ENCODE results near the gene SHROOM1. TPM values are rescaled to one million over a fixed set of nuclear protein-coding genes. Genes with fewer than 3 reads are reported as not detected.

SHROOM1 gene
- total and polyA plus RNA-seq, 8 donors, result 8.1 to 20.6 (median 10.0) TPM

GRCh38 chr5:132850066-132850465 lies 19.6 kb upstream of the SHROOM1 start:
- Histone ChIP-seq H3K27ac (no peak overlapping the region), H3K36me3 (no peaks in the 10 kb centered on the region), H3K4me3 (no peak overlapping the region), H3K4me1 (peaks cover 0 to 4% of the 10 kb centered on the region in 2 donors), H3K27me3 (no peaks in the 10 kb centered on the region), H3K9me3 (no peaks in the 10 kb centered on the region)
- no peak for ATAC-seq
- no peak for DNase-seq
- no peak for TF ChIP-seq CTCF (IDR thresholded peaks at IDR 0.05)
- intact Hi-C loops (cut with DNase I), result no loop called here

- ATAC-seq (no peak), DNase-seq (no peak)
- Histone ChIP-seq H3K27ac (no peak overlapping the region), H3K36me3 (no peaks in the 10 kb centered on the region), H3K9me3 (no peaks in the 10 kb centered on the region), H3K27me3 (no peaks in the 10 kb centered on the region), H3K4me1 (peaks cover 0 to 4% of the 10 kb centered on the region in 2 donors), H3K4me3 (no peak overlapping the region)
- intact Hi-C loops (cut with DNase I), result no loop called here
- TF ChIP-seq CTCF (IDR thresholded peaks at IDR 0.05), result no peak
These were observed 18.9 kb upstream of the SHROOM1 start for GRCh38 chr5:132849347-132849746.

- Histone ChIP-seq H3K36me3 (no peaks in the 10 kb centered on the region), H3K4me3 (no peak overlapping the region), H3K9me3 (no peaks in the 10 kb centered on the region), H3K27me3 (no peaks in the 10 kb centered on the region), H3K4me1 (no peaks in the 10 kb centered on the region), H3K27ac (no peak overlapping the region)
- TF ChIP-seq CTCF (IDR thresholded peaks at IDR 0.05), result no peak
- ATAC-seq, result no peak
- DNase-seq, result no peak
- intact Hi-C loops (cut with DNase I), result no loop called here
These were observed 17.8 kb upstream of the SHROOM1 start for GRCh38 chr5:132848270-132848669.

- intact Hi-C loops (cut with DNase I), result no loop called here
- ATAC-seq (peak; percentile 70), DNase-seq (no peak)
- Histone ChIP-seq H3K27ac (peak overlapping the region; percentile 64 to 79), H3K36me3 (no peaks in the 10 kb centered on the region), H3K27me3 (no peaks in the 10 kb centered on the region), H3K9me3 (no peaks in the 10 kb centered on the region), H3K4me3 (no peak overlapping the region), H3K4me1 (peaks cover 10 to 30% of the 10 kb centered on the region in 2 donors)
- TF ChIP-seq CTCF (IDR thresholded peaks at IDR 0.05), result no peak
These were observed 10.9 kb upstream of the SHROOM1 start for GRCh38 chr5:132841305-132841704.

GRCh38 chr5:132840896-132841295 lies 10.4 kb upstream of the SHROOM1 start:
- peak; percentile 36 for ATAC-seq
- no peak overlapping the region for H3K4me3 ChIP-seq
- no peaks in the 10 kb centered on the region for H3K9me3 ChIP-seq
- H3K36me3 ChIP-seq, result no peaks in the 10 kb centered on the region
- no peaks in the 10 kb centered on the region for H3K27me3 ChIP-seq
- no peak for TF ChIP-seq CTCF (IDR thresholded peaks at IDR 0.05)
- intact Hi-C loops (cut with DNase I), result no loop called here
- no peak for DNase-seq
- H3K27ac ChIP-seq, result peak overlapping the region; percentile 64 to 79
- H3K4me1 ChIP-seq, result peaks cover 10 to 30% of the 10 kb centered on the region in 2 donors

All from left lung (tissue), 10 donors.